Uterus (tissue), 2 donors: ENCODE results near the gene ZNF679.

ENCODE experiments used
- CTCF ChIP-seq, 4 experiments: fragments of 200-600 bp in 2 of 4; fragments of 450-650 bp in 2 of 4; sonication (generic) in 2 of 4; IDR thresholded peaks; one replicate each; pipeline ENCODE4 v1.5.1; 2016 to 2019; ENCODE audit warnings: antibody characterized with exemption in 4 of 4, mild to moderate bottlenecking in 2 of 4, moderate library complexity in 1 of 4
- POLR2A ChIP-seq, 2 donors: fragments of 450-650 bp; IDR thresholded peaks; one replicate each; pipeline ENCODE4 v1.6.1; 2016; ENCODE audit warnings: antibody characterized with exemption in 2 of 2, mild to moderate bottlenecking in 1 of 2, moderate library complexity in 1 of 2

DNA sequence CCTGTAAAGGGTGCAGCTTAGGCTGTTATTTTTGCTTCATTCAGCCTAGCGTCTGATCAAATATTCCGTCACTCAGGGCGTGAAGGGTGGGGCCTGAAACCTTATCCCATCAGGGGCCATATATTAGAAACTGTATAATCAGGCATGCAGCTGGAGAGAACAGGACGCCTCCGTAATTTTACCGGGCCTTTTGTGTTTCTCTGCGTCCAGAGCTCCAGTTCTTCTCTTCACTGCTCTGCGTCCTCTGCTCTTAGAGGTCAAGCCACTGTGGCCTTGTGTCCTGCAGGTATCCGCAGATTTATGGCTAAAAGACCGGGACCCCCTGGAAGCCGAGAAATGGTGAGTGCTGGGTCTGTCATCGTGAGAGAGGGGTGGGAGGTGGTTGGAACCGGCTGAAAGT lies 21.4 kb upstream of the ZNF679 start, which contains the start of gene ZNF735:
- no peak for TF ChIP-seq CTCF (IDR thresholded peaks at IDR 0.05)
- TF ChIP-seq POLR2A (IDR thresholded peaks at IDR 0.05), result no peak
